ENCODE measurements around the gene PTPN21.

- TF ChIP-seq CTCF (IDR thresholded peaks at IDR 0.05) (no peak), POLR2AphosphoS5 (IDR thresholded peaks at IDR 0.05) (no peak)
Measured at GRCh38 chr14:88499225-88499624, 55.6 kb downstream of the PTPN21 start.

Data from esophagus muscularis mucosa (tissue), 3 donors.